ENCODE measurements around the gene RINT1.

The RINT1 gene

DNA sequence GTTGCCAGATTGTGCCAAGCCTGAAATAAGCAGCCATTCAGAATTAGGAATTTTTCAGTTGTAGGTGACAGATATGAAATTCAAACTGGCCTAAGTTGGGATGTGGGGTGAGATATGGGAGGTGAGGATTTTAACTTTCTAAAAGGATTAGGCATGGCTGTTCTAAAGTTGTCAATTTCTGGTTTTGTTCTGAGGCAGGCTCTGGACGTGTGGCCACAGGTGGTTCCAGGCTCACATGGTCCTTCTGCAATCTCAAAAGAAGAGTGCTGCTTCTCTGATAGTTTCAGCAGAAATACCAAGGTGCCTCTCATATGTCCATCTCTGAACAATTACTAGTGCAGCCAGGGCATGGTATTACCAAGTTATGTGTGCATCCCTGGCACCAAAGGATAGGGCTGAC lies 27.9 kb downstream of the RINT1 start:
- no peak for TF ChIP-seq TCF12 (IDR thresholded peaks at IDR 0.05; ENCODE audit: low read depth)
- TF ChIP-seq RAD21 (IDR thresholded peaks at IDR 0.05; ENCODE audit: low read depth), result no peak
- TF ChIP-seq EGR1 (IDR thresholded peaks at IDR 0.05), result no peak
- TF ChIP-seq TEAD4 (IDR thresholded peaks at IDR 0.05), result no peak
- no peak for TF ChIP-seq FOXM1 (IDR thresholded peaks at IDR 0.05; ENCODE audit: borderline replicate concordance, low read depth)
- TF ChIP-seq CREB1 (IDR thresholded peaks at IDR 0.05; ENCODE audit: low read depth), result no peak
- no peak for TF ChIP-seq ZBTB7A (IDR thresholded peaks at IDR 0.05; ENCODE audit: low read depth)
- no peak for TF ChIP-seq EP300 (IDR thresholded peaks at IDR 0.05; ENCODE audit: borderline replicate concordance)
- TF ChIP-seq, protein P1, sequence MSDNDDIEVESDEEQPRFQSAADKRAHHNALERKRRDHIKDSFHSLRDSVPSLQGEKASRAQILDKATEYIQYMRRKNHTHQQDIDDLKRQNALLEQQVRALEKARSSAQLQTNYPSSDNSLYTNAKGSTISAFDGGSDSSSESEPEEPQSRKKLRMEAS (IDR thresholded peaks at IDR 0.05), result no peak
- TF ChIP-seq CEBPB (IDR thresholded peaks at IDR 0.05), result no peak
- no peak for TF ChIP-seq NFIC (IDR thresholded peaks at IDR 0.05)
- TF ChIP-seq YY1 (IDR thresholded peaks at IDR 0.05; ENCODE audit: low read depth), result no peak

DNA sequence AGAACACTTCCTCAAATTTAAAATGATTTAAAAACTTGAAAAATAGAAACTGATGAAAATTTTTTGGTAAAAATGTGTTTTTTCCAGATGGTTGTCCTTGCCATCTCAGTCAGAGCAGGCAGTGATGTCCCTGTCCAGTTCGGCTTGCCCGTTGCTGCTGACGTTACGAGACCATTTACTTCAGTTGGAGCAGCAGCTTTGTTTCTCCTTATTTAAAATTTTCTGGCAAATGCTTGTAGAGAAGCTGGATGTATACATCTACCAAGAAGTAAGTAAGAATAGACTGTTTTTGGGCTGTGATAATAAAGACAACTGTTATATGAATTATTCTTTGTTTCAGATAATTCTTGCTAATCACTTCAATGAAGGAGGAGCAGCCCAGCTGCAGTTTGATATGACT lies 33.2 kb downstream of the RINT1 start:
- no peak for TF ChIP-seq TCF12 (IDR thresholded peaks at IDR 0.05; ENCODE audit: low read depth)
- TF ChIP-seq CREB1 (IDR thresholded peaks at IDR 0.05; ENCODE audit: low read depth), result no peak
- TF ChIP-seq TEAD4 (IDR thresholded peaks at IDR 0.05), result no peak
- no peak for TF ChIP-seq TAF1 (IDR thresholded peaks at IDR 0.05; ENCODE audit: low read depth)
- TF ChIP-seq, protein P1 (IDR thresholded peaks at IDR 0.05), result no peak
- TF ChIP-seq CEBPB (IDR thresholded peaks at IDR 0.05), result no peak

DNA sequence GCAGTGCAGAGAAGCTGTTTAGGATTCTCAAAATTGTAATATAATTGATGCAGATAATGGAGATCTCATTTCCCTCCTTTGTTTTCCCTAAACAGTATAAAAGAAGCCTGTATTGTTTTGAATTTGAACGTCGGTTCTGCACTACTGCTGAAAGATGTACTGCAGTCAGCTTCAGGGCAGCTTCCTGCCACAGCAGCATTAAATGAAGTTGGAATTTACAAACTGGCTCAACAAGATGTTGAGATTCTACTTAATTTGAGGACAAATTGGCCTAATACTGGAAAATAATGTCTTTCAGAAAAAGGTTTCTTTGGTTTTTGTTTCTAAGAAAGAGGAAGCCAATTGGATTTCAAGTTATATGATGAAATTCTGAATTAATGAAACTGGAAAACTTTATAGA lies 35.0 kb downstream of the RINT1 start:
- no peak for TF ChIP-seq TEAD4 (IDR thresholded peaks at IDR 0.05)
- TF ChIP-seq, protein P2, sequence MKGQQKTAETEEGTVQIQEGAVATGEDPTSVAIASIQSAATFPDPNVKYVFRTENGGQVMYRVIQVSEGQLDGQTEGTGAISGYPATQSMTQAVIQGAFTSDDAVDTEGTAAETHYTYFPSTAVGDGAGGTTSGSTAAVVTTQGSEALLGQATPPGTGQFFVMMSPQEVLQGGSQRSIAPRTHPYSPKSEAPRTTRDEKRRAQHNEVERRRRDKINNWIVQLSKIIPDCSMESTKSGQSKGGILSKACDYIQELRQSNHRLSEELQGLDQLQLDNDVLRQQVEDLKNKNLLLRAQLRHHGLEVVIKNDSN (IDR thresholded peaks at IDR 0.05), result no peak

DNA sequence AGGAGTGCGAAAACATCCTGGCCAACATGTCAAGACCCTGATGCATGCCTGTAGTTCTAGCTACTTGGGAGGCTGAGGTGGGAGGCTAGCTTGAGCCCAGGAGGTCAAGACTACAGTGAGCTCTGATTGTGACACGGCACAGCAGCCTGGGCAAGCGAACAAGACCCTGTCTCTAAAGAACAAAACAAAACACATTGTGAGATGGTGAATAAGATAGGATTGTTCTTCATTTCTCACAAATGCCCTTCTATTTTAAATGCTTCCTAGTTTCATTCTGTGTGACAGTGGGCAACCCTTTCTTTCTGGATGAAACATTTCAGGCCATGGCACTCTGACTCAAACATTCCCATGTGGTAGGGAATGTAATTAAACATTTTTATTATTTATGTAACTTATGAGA lies 35.8 kb downstream of the RINT1 start:
- no peak for TF ChIP-seq CEBPB (IDR thresholded peaks at IDR 0.05)
- TF ChIP-seq TAF1 (IDR thresholded peaks at IDR 0.05; ENCODE audit: low read depth), result no peak
- no peak for TF ChIP-seq TCF12 (IDR thresholded peaks at IDR 0.05; ENCODE audit: low read depth)
- TF ChIP-seq YY1 (IDR thresholded peaks at IDR 0.05; ENCODE audit: low read depth), result no peak
- no peak for TF ChIP-seq EP300 (IDR thresholded peaks at IDR 0.05; ENCODE audit: borderline replicate concordance)
- no peak for TF ChIP-seq RAD21 (IDR thresholded peaks at IDR 0.05; ENCODE audit: low read depth)
- TF ChIP-seq ZBTB7A (IDR thresholded peaks at IDR 0.05; ENCODE audit: low read depth), result no peak

DNA sequence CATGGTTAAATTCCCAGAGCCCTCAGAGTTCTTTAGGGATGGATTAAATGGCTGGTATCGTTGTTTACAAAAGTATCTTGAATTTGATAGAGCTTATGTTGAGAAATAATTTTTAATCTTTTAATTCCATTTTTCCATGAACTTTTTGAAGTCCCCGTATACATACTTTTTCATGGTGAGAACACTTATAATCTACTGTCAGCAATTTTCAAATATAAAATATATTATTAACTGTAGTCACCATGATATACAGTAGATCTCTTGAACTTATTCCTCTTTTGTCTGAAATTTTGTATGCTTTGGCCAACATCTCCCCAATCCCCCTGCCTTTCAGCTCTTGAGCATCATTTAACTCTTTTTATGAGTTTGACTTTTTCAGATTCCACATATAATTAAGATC lies 39.9 kb downstream of the RINT1 start:
- TF ChIP-seq FOXM1 (IDR thresholded peaks at IDR 0.05; ENCODE audit: borderline replicate concordance, low read depth), result no peak
- no peak for TF ChIP-seq YY1 (IDR thresholded peaks at IDR 0.05; ENCODE audit: low read depth)
- no peak for TF ChIP-seq CEBPB (IDR thresholded peaks at IDR 0.05)
- TF ChIP-seq NFIC (IDR thresholded peaks at IDR 0.05), result no peak
- no peak for TF ChIP-seq TCF12 (IDR thresholded peaks at IDR 0.05; ENCODE audit: low read depth)
- TF ChIP-seq EGR1 (IDR thresholded peaks at IDR 0.05), result no peak
- TF ChIP-seq, protein P3, sequence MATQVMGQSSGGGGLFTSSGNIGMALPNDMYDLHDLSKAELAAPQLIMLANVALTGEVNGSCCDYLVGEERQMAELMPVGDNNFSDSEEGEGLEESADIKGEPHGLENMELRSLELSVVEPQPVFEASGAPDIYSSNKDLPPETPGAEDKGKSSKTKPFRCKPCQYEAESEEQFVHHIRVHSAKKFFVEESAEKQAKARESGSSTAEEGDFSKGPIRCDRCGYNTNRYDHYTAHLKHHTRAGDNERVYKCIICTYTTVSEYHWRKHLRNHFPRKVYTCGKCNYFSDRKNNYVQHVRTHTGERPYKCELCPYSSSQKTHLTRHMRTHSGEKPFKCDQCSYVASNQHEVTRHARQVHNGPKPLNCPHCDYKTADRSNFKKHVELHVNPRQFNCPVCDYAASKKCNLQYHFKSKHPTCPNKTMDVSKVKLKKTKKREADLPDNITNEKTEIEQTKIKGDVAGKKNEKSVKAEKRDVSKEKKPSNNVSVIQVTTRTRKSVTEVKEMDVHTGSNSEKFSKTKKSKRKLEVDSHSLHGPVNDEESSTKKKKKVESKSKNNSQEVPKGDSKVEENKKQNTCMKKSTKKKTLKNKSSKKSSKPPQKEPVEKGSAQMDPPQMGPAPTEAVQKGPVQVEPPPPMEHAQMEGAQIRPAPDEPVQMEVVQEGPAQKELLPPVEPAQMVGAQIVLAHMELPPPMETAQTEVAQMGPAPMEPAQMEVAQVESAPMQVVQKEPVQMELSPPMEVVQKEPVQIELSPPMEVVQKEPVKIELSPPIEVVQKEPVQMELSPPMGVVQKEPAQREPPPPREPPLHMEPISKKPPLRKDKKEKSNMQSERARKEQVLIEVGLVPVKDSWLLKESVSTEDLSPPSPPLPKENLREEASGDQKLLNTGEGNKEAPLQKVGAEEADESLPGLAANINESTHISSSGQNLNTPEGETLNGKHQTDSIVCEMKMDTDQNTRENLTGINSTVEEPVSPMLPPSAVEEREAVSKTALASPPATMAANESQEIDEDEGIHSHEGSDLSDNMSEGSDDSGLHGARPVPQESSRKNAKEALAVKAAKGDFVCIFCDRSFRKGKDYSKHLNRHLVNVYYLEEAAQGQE (IDR thresholded peaks at IDR 0.05; ENCODE audit: low read depth), result no peak

DNA sequence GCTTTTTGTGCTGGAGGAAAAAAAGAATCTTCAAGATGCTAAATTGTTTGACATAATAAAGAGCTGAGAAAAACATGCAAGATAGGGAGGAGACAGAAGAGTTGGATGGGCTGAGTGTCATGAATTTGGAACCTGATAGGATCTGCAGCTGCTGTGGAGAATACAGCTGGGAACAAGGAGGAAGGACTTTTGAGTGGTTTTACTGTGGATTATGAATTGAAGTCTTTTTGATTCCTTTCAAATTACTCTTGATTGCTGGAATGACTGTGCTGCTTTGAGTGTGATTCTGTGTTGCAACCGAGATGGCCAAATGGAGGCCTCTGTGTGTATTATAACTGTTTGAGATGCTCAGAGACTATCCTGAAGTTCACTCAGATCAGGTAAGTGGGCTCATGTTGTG lies 45.2 kb downstream of the RINT1 start:
- TF ChIP-seq, protein P3 (IDR thresholded peaks at IDR 0.05; ENCODE audit: low read depth), result no peak
- no peak for TF ChIP-seq TEAD4 (IDR thresholded peaks at IDR 0.05)

DNA sequence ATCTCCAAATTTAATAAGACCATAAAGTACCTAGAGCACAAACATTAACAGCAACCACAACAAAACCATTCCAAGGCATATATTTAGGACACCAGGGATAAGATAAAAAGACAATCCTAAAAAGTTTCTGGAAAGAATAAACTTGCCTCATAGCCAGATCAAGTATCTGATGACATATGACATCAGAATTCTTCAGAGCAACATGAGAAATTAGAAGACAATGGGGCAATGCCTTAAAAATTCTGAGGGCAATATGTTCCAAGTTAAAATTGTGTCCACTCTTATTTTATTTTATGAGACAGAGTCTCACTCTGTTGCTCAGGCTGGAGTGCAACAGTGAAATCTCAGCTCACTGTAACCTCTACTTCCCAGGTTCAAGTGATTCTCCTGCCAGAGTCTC lies 46.5 kb downstream of the RINT1 start:
- TF ChIP-seq FOXM1 (IDR thresholded peaks at IDR 0.05; ENCODE audit: borderline replicate concordance, low read depth) (no peak), CEBPB (IDR thresholded peaks at IDR 0.05) (no peak), NFIC (IDR thresholded peaks at IDR 0.05) (no peak), ZBTB7A (IDR thresholded peaks at IDR 0.05; ENCODE audit: low read depth) (no peak), TEAD4 (IDR thresholded peaks at IDR 0.05) (no peak), TCF12 (IDR thresholded peaks at IDR 0.05; ENCODE audit: low read depth) (no peak), RAD21 (IDR thresholded peaks at IDR 0.05; ENCODE audit: low read depth) (no peak), EGR1 (IDR thresholded peaks at IDR 0.05) (no peak), TAF1 (IDR thresholded peaks at IDR 0.05; ENCODE audit: low read depth) (no peak), CREB1 (IDR thresholded peaks at IDR 0.05; ENCODE audit: low read depth) (no peak), YY1 (IDR thresholded peaks at IDR 0.05; ENCODE audit: low read depth) (no peak), EP300 (IDR thresholded peaks at IDR 0.05; ENCODE audit: borderline replicate concordance) (no peak)
- TF ChIP-seq, protein P3 (IDR thresholded peaks at IDR 0.05; ENCODE audit: low read depth), result no peak
- TF ChIP-seq, protein P1 (IDR thresholded peaks at IDR 0.05), result no peak
- TF ChIP-seq, protein P2 (IDR thresholded peaks at IDR 0.05), result no peak

All from Ishikawa (cell line).